Measurements from ENCODE around the gene MRTFA.

DNA sequence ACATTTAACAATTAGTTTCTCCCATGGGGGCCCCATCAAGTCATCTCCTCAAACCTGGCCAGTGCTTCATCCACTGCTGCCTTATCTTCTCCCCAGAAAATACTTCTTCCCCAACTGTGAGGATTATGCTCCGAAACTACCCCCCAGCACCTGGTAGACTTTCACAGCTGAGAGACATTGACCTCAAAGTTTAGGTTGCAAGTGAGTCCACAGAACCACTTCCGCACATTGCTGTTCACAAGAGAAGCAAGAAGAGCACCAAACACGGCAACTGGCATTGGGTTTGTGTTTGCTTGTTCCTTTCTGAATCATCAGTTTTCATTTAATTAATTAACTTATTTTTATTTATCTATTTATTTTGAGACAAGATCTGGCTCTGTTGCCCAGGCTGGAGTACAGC, 48.9 kb upstream of the MRTFA start:
- TF ChIP-seq POLR2A (IDR thresholded peaks at IDR 0.05; ENCODE audit: low read depth, low read length) (no peak), POLR2AphosphoS5 (IDR thresholded peaks at IDR 0.05; ENCODE audit: low read depth, low read length) (no peak), POU2F2 (IDR thresholded peaks at IDR 0.05; ENCODE audit: low read depth, low read length) (no peak), TAF1 (IDR thresholded peaks at IDR 0.05; ENCODE audit: low read depth, low read length) (no peak), SPI1 (IDR thresholded peaks at IDR 0.05; ENCODE audit: low read depth, low read length) (peak; percentile 67)
